LNCaP clone FGC (cell line): ENCODE measurements around the gene MEGF11.
A peak's percentile ranks its signal among the peaks of the same experiment; 100 is the strongest.

Source experiments
- DNase-seq: peaks from one replicate; pipeline ENCODE4 v3.0.0-alpha.2; 2011; ENCODE audit warnings: low read depth
- H3K4me3 ChIP-seq: 2 replicates; pipeline ENCODE4 v1.5.1; 2011; ENCODE audit warnings: mild to moderate bottlenecking, low read depth, low read length, control low read depth
- CTCF ChIP-seq: IDR thresholded peaks from 2 replicates; pipeline ENCODE4 v1.5.1; 2012; ENCODE audit warnings: mild to moderate bottlenecking; ENCODE audit not compliant: control insufficient read depth, insufficient read depth; ENCODE audit errors: extremely low read depth

MEGF11 gene

GRCh38 chr15:66193066-66193465 is 60.5 kb downstream of the MEGF11 start:
- DNase-seq, result no peak
- TF ChIP-seq CTCF, result no peak

GRCh38 chr15:66190746-66191145 is 62.8 kb downstream of the MEGF11 start:
- no peak for TF ChIP-seq CTCF
- DNase-seq, result no peak
- no peak overlapping the region for H3K4me3 ChIP-seq

More at GRCh38 chr15:66193066-66193465, 60.5 kb downstream of the MEGF11 start:
- no peak overlapping the region for H3K4me3 ChIP-seq

GRCh38 chr15:66189291-66189690 is 64.3 kb downstream of the MEGF11 start:
- no peak for TF ChIP-seq CTCF
- DNase-seq, result no peak
- H3K4me3 ChIP-seq, result no peak overlapping the region

- peak; percentile 21; the same call in 1 of the 2 replicates for TF ChIP-seq CTCF
- no peak overlapping the region for H3K4me3 ChIP-seq
- DNase-seq, result no peak
Observed at GRCh38 chr15:66188464-66188863, 65.1 kb downstream of the MEGF11 start.

GRCh38 chr15:66187271-66187670 is 66.3 kb downstream of the MEGF11 start:
- H3K4me3 ChIP-seq, result no peak overlapping the region
- no peak for TF ChIP-seq CTCF
- DNase-seq, result no peak

GRCh38 chr15:66186049-66186825 is 67.3 kb downstream of the MEGF11 start:
- no peak overlapping the region for H3K4me3 ChIP-seq
- no peak for TF ChIP-seq CTCF
- DNase-seq, result no peak
